HG03045 (cell line): Measurements from ENCODE around the gene SHC4.
"Not testable (repeated sequence)": the region's sequence is repeated elsewhere in the genome, so short reads cannot be mapped to it uniquely, and the experiment has no call there.

Experiments used
- ATAC-seq: cut with Tn5 transposase; IDR thresholded peaks from one replicate; pipeline ENCODE4 v1.9.1; 2021; ENCODE audit warnings: mild to moderate bottlenecking, moderate library complexity; ENCODE audit not compliant: unreplicated experiment

The SHC4 gene

GRCh38 chr15:48925714-48926223 lies 38.0 kb downstream of the SHC4 start:
- no peak for ATAC-seq

- no peak for ATAC-seq
These were observed 39.0 kb downstream of the SHC4 start for GRCh38 chr15:48924528-48925393.

- ATAC-seq: no peak
These were observed 41.7 kb downstream of the SHC4 start for GRCh38 chr15:48922046-48922445.

GRCh38 chr15:48916721-48917120 lies 47.0 kb downstream of the SHC4 start:
- no peak for ATAC-seq

GRCh38 chr15:48915861-48916260 lies 47.9 kb downstream of the SHC4 start:
- no peak for ATAC-seq

GRCh38 chr15:48914717-48915116 lies 49.0 kb downstream of the SHC4 start:
- no peak for ATAC-seq

GRCh38 chr15:48913141-48913540 lies 50.6 kb downstream of the SHC4 start:
- ATAC-seq: no peak

- not testable (repeated sequence) for ATAC-seq
These were observed 53.2 kb downstream of the SHC4 start for GRCh38 chr15:48910554-48910953.

- not testable (repeated sequence) for ATAC-seq
These were observed 54.4 kb downstream of the SHC4 start for GRCh38 chr15:48909313-48909712.

- ATAC-seq: no peak
These were observed 57.9 kb downstream of the SHC4 start for GRCh38 chr15:48905847-48906246.

GRCh38 chr15:48905216-48905615 lies 58.5 kb downstream of the SHC4 start:
- no peak for ATAC-seq

GRCh38 chr15:48904758-48905157 lies 59.0 kb downstream of the SHC4 start:
- ATAC-seq: no peak

GRCh38 chr15:48899793-48900192 lies 63.9 kb downstream of the SHC4 start:
- no peak for ATAC-seq

- ATAC-seq: no peak
These were observed 65.3 kb downstream of the SHC4 start for GRCh38 chr15:48898446-48898845.

- no peak for ATAC-seq
These were observed 65.7 kb downstream of the SHC4 start for GRCh38 chr15:48898032-48898431.

GRCh38 chr15:48896869-48897814 lies 66.6 kb downstream of the SHC4 start:
- ATAC-seq: no peak

- no peak for ATAC-seq
These were observed 70.4 kb downstream of the SHC4 start for GRCh38 chr15:48893311-48893710.

- no peak for ATAC-seq
These were observed 72.4 kb downstream of the SHC4 start for GRCh38 chr15:48891232-48891765.

- no peak for ATAC-seq
These were observed 73.2 kb downstream of the SHC4 start for GRCh38 chr15:48890375-48890972.

- ATAC-seq: no peak
These were observed 73.8 kb downstream of the SHC4 start for GRCh38 chr15:48889925-48890324.

GRCh38 chr15:48888836-48889235 lies 74.9 kb downstream of the SHC4 start:
- ATAC-seq: no peak
